AG04449 (cell line): ENCODE measurements around the gene UST.
A peak's percentile ranks its signal among the peaks of the same experiment; 100 is the strongest.

Experiments
- CTCF ChIA-PET: fragments of 350-600 bp; formaldehyde crosslinking; extraction: SDS; loops from one replicate; lab custom pipeline; 2021; ENCODE audit warnings: antibody characterized with exemption; lab: Yijun Ruan, JAX
- POLR2A ChIA-PET: fragments of 400-600, 350-600 bp; formaldehyde crosslinking; extraction: SDS; loops from one replicate; lab custom pipeline; 2020; ENCODE audit warnings: antibody characterized with exemption, inconsistent platforms; lab: Yijun Ruan, JAX
- DNase-seq: peaks from one replicate; pipeline ENCODE4 v3.0.0-alpha.2; 2010; ENCODE audit warnings: low read depth, low spot score
- H3K4me3 ChIP-seq: 2 replicates; pipeline ENCODE4 v1.5.1; 2011; ENCODE audit warnings: low read depth, mild to moderate bottlenecking, control low read depth, low read length
- CTCF ChIP-seq: IDR thresholded peaks from one replicate; pipeline ENCODE4 v1.5.1; 2011; ENCODE audit warnings: mild to moderate bottlenecking, moderate library complexity, low read length, control low read depth, inconsistent platforms; ENCODE audit not compliant: insufficient read depth; ENCODE audit errors: missing control alignments

UST gene

DNA sequence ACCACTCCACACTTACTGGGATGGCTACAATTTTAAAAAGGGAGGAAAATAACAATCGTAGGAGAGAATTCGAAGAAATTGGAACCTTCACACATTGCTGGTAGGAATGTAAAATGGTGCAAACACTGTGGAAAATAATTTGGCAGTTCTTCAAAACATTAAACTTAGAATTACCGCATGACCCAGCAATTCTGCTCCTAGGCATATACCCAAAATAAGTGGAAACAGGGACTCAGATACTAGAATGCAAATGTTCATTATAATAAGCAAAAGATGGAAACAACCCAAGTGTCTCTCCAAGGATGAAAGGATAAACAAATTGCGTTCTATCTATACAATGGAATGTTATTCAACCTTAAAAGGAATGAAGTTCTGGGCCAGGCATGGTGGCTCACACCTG is 325.2 kb downstream of the UST start:
- DNase-seq = no peak
- no peak overlapping the region for H3K4me3 ChIP-seq
- no peak for TF ChIP-seq CTCF
- CTCF ChIA-PET = no interaction called here
- POLR2A ChIA-PET = no interaction called here

- no peak for TF ChIP-seq CTCF
- no peak for DNase-seq
- ChIA-PET CTCF (interaction anchor here (1.2 to 2.5 kb wide), 6 partner anchors 10 to 357 kb away, joined by 3 to 8 read pairs (median 6); no protein-coding TSS in a partner anchor), POLR2A (interaction anchor here (1.7 kb wide), 2 partner anchors 10 to 43 kb away, joined by 4 to 7 read pairs; no protein-coding TSS in a partner anchor)
- no peak overlapping the region for H3K4me3 ChIP-seq
Measured at GRCh38 chr6:149074832-149075258, 328.0 kb downstream of the UST start.

- no peak overlapping the region for H3K4me3 ChIP-seq
- POLR2A ChIA-PET = interaction anchor here (1.7 kb wide), 2 partner anchors 11 to 43 kb away, joined by 4 to 7 read pairs; no protein-coding TSS in a partner anchor
- TF ChIP-seq CTCF = no peak
- DNase-seq = no peak
- CTCF ChIA-PET = interaction anchor here (0.6 to 2.5 kb wide), 11 partner anchors 9 to 515 kb away, joined by 3 to 8 read pairs (median 4); no protein-coding TSS in a partner anchor
Measured at GRCh38 chr6:149075616-149076354, 329.0 kb downstream of the UST start.

DNA sequence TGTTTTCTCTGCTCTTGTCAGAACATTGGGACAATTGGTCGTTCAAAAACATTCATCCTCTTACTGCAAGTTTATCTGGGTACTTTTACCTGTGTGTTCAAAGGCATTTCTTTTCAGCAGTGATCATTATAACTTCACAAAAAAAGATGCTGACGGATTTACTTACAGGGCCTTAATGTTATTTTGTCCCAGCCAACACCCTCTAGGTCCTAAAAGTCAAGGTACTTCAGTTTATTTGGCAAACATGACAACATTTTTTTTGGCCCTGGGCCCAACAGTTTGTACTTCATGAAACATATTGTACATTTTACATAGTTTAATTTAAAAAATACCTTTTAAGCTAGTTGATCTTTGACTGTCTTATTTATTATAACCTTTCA is 329.5 kb downstream of the UST start:
- CTCF ChIA-PET = interaction anchor here (1.1 to 2.5 kb wide), 10 partner anchors 10 to 516 kb away, joined by 3 to 8 read pairs (median 6); no protein-coding TSS in a partner anchor
- POLR2A ChIA-PET = interaction anchor here (1.7 kb wide), 1 partner anchor 12 kb away, joined by 7 read pairs; no protein-coding TSS in a partner anchor
- H3K4me3 ChIP-seq = no peak overlapping the region
- no peak for TF ChIP-seq CTCF
- no peak for DNase-seq

DNA sequence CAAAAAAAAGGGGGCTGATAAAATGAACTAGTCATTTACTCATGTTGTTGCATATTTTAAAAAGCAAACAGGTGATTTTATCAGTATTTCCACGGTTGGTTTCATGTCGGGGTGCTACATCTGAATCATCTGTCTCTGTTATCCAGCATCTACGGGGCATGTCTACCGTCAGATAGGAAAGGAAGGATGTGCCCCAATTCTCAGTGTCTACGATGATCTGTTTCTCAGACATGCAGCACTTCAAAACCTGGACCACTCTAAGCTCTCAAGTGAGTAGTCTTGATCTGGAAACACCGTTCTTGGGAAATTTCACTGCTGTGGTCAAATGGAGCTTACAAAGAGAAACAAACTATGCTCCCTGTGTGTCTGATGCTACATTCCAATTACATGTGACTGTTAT is 330.4 kb downstream of the UST start:
- ChIA-PET POLR2A (interaction anchor here (0.5 kb wide), 1 partner anchor 43 kb away, joined by 3 read pairs; no protein-coding TSS in a partner anchor), CTCF (interaction anchor here (0.6 to 2.3 kb wide), 12 partner anchors 11 to 517 kb away, joined by 3 to 8 read pairs (median 4); no protein-coding TSS in a partner anchor)
- H3K4me3 ChIP-seq = no peak overlapping the region
- TF ChIP-seq CTCF = no peak
- DNase-seq = peak; percentile 90
